Kidney glomerular epithelial cell (primary cell): Measurements from ENCODE around the gene BDH1.

ENCODE experiments used
- DNase-seq: peaks from one replicate; lab custom pipeline; 2025; lab: John Stamatoyannopoulos, UW

BDH1 gene

DNA sequence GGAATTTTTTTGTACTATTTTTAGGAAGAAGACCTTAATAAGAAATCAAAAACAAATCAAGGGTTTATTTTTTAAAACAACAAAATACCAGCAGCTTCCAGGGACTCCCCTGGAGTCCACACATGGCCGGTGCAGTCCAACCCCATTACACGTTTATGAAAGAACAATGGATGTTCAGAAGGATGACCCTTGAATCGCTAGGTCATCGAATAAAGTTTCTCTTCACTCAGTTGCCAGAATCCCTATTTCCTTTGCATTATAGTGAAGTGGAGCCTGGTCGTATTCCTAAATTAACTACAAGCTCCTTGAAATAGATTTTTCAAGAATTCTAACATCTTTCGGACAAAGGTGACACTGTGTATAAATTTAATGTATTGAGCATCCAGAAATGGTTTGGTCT, 95.1 kb downstream of the BDH1 start:
- no peak for DNase-seq

DNA sequence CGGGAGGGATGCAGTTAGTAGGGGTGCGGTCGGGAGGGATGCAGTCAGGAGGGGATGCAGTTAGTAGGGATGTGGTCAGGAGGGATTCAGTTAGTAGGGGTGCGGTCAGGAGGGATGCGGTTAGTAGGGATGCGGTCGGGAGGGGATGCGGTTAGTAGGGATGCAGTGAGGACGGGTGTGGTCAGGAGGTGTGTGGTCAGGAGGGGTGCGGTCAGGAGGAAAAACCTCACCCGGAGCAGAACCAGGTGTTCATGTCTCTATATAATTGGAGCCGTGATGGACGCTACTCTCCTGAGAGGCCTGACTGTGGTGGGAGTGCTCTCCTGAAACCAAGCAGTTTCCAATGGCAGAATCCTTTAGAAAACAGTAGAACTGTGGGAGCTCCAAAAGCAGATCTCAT, 95.8 kb downstream of the BDH1 start:
- DNase-seq, result no peak
